ENCODE measurements around the gene SBNO2.

The SBNO2 gene

DNA sequence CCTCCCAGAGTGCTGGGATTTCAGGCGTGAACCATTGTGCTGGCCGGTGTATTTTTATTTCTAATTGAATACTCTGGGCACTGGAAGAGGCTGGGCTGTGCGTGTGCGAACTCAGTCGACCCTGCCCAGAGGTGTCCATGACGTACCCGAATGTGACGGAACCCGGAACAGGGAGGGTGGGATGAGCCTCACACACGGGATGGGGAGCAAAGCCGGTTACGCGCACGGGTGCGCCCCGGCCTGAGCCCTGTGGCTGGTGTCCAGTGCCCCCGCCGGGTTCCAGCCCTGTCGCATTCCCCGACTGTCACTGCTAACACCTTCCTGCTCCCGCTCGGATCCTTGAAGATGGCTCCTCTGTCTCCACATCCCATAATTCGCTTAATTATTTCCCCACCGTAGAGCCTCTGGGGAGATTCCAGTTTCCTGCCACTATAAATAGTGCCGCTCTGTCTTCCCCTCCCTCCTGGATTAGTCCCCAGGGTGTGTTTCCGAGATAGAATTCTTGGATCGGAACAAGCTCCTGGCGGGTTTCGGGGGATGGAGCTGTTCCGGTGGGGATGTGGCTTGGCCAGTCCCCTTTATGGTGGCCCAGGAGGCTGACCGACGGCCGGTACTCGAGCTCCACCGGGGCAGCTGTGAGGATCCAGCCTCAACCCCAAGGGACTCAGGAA, 22.0 kb downstream of the SBNO2 start:
- DNase-seq: no peak

- no peak for DNase-seq
Observed at GRCh38 chr19:1151037-1151724, 22.9 kb downstream of the SBNO2 start.

DNA sequence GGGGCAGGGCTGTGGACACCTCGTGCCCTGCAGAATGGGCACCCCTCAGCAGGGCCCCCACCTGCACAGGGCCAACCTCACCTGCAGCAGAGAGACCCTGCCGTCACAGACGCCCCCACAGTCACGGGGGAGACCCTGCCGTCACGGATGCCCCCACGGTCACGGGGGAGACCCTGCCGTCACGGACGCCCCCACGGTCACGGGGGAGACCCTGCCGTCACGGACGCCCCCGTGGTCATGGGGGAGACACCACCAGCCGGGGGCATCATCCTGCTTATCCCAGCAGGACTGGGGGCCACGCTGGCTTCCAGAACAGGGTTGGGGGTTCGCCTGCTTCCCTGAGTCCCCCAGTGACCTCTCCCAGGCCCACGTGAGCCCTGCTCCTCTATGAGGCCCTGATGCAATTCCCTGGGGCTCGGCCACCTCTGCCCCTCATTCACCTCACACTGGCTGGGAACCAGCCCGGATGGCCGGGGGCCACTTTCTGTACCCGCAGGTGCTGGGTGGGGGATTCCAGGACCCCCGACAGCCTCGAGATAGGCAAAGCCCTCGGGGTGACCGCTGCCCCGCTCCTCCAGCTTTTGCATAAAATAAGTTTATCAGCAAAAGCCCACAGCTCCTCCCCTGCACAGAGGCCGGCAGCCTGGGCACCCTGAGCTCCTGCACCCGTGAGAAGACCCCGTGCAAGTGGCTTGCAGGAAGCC, 23.6 kb downstream of the SBNO2 start:
- no peak for DNase-seq

DNA sequence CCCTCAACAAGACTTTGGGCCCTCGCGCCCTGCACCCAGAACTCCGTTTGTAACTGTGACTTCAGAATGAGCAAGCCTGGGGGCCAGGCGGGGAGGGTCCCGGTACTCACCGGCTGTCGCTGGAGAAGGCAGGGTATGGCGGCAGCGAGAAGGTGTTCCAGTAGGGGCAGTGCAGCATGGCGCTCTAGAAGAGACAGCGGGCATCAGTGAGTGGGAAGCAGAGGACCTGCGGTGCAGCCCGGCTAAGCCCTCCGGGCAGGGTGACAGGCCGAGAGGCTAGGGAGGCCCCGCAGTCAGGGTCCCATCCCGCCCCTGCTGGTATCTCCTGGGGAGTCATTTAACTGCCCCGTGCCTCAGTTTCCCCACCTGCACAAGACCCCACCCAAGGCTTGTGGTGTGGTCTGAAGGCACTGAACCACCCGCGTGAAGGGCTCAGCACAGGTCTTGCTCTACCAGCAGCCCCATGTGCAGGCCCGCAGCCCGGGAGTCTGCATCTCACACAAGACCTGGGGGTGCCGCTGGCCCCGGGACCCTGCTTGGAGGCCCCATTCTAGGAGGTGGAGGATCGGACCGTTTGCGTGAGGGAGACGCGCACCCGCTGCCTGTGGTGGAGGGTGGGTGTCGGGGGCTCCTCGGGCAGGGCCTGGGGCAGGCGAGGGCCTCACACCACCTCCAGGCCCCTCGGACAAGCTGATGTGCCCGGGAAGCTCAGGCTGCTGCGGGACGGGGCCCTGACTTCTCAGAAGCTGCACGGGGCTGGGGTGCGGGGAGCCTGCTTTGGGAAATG, 24.6 kb downstream of the SBNO2 start:
- DNase-seq: no peak

DNA sequence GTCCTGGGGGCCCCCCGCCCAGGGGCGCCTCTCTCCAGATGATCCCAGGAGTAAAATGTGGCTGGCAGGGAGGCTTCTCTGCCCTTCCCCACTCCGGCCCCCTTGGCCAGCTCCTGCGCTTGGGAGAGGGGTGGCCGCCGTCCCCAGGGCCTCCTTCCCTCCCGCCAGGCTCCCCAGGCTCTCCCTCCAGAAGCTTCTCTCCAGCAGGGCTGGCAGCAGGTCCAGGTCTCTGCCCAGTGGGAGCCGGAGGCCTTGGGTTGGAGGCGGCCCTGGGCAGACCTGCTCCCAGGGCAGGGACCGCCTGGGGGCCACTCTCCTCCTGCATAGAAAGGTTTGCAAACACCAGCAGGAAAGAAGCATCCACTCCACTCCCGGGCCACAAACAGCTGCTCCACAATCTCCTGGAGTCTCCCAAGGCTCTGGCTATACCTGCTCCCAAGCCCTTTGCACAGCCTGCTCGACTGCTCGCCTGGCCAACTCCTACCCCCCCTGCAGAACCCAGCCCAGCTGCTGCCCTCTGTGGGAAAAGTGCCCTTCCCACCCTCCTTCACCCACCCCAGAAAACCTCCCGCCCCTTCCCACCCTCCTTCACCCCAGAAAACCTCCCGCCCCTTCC, 26.0 kb downstream of the SBNO2 start:
- DNase-seq: no peak

- DNase-seq: no peak
Observed at GRCh38 chr19:1146858-1147780, 26.9 kb downstream of the SBNO2 start.

- no peak for DNase-seq
Observed at GRCh38 chr19:1146412-1146699, 27.7 kb downstream of the SBNO2 start.

DNA sequence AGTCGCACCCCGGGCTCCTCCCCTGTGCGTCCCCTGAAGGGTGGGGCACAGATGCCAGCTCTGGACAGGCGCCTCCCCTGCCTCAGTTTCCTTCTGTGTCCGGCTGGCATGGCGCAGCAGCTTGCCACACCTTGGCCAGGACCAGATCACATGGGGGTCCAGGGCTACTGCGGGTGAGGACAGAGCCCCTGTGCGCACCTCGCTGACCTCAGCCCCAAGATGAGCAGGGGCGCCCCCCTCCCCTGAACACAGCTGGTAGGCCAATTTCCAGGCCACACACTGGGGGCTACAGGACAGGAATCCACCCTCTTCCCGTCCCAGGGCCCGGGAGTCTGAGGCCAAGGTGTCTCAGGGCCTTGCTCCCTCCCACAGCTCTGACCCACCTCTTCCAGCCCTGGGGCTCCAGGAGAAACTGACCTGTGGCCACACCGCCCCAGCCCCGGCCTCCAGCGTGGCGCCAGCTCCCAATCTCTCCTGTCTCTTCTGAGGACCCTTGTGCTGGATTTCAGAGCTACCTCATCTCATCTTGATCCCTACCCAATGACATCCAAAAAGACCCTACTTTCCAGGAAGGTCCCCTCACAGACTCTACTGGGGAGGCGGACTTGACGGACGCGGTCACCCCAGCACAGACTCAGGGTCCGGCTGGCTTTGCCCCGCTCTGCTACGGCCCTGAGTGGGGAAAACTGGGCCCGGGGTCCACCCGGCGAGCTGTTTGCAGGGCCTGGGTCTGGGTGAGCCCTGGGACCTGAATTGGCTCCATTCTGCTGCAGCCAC, 28.2 kb downstream of the SBNO2 start:
- DNase-seq: no peak

DNA sequence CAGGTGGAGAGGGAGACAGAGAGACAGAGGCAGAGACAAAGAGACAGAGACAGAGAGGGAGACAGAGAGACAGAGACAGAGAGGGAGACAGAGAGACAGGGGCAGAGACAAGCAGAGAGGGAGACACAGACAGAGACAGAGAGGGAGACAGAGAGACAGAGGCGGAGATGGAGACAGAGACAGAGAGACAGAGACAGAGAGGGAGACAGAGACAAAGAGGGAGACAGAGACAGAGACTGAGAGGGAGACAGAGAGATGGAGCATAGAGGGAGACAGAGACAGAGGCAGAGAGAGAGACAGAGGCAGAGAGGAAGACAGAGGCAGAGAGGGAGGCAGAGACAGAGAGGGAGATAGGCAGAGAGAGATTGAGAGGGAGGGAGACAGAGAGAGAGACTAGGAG, 29.3 kb downstream of the SBNO2 start:
- DNase-seq: no peak

- no peak for DNase-seq
Observed at GRCh38 chr19:1143828-1144399, 30.2 kb downstream of the SBNO2 start.

- no peak for DNase-seq
Observed at GRCh38 chr19:1141944-1142343, 32.1 kb downstream of the SBNO2 start.

DNA sequence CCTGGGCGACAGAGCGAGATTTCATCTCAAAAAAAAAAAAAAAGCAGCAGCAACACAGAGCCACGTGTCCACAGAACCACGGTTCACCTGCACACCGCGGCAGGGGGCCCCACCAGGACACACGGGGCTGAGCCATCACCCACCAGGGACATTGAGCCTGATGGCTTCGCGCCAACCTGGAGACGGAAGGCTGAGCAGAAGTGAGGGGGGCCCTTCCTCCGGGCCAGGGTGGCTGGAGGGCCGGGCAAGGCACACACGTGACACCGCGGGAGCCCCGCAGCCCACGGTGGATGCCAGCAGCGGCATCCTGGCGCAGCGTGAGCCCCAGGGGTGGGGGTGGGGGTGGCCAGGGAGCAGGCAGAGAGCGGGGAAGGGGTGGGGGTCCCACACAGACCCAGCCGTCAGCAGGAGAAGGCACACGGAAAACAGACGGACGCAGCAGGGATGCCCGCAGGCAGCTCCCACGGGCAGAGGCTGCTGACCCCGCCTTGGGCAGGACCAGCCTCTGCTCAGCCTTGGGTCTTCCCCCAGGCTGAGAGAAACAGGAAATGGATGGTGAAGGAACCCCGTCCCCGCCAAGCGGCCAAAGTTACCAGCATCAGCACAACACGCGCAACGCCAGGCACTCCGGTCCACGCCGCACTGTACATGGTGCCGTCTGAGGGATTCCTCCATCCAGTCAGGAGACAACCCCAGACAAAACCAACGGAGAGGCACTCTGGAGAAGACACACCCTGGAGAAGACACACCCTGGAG, 33.6 kb downstream of the SBNO2 start:
- DNase-seq: no peak

DNA sequence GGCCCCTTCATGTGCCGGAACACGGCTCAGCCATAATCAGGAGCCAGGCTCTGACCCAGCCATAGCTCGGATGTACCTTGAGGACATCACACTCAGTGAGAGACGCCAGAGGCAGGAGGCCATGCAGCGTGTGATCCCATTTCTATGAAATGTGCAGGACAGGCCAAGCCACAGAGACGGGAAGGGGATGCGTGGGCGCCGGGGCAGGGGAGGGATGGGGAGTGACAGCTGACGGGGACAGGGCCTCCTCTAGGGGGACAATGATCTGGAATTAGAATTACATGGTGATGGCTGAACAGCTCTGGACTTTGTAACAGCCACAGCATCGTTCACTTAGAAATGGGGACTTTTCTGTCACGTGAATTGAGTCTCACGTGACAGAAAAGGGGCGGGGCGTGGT, 34.9 kb downstream of the SBNO2 start:
- no peak for DNase-seq

- DNase-seq: no peak
Observed at GRCh38 chr19:1138121-1138520, 35.9 kb downstream of the SBNO2 start.

GRCh38 chr19:1136621-1137317, 37.3 kb downstream of the SBNO2 start:
- DNase-seq: no peak

GRCh38 chr19:1136201-1136600, 37.9 kb downstream of the SBNO2 start:
- no peak for DNase-seq

GRCh38 chr19:1135454-1135853, 38.6 kb downstream of the SBNO2 start:
- DNase-seq: no peak

- no peak for DNase-seq
Observed at GRCh38 chr19:1134431-1134830, 39.6 kb downstream of the SBNO2 start.

DNA sequence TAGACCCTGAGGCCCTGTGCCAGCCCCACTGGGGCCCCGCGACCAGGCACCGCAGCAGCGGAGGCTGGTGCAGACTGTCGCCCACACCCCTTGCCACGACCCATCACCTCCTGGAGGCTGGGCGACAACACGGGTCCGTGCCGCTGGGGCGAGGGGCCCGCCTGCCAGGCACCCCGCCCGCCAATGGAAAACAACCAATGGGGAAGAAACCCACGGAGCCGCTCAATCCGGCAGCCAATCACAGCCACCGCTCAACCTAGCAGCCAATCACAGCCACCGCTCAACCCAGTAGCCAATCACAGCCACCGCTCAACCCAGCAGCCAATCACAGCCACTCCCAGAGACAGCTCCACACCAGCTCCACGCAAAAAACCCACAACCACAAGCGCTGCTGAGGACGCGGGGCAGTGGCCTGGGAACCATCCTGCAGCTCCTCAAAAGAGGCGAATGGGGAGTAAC, 40.6 kb downstream of the SBNO2 start:
- DNase-seq: no peak

Data from left hindlimb (tissue), 1 donor.